MCF 10A (cell line): ENCODE measurements around the gene MYO1C. TPM values are rescaled to one million over a fixed set of nuclear protein-coding genes. Genes with fewer than 3 reads are reported as not detected.
A peak's percentile ranks its signal among the peaks of the same experiment; 100 is the strongest.

ENCODE experiments used
- BruUV-seq: library from RNA; stranded (reverse); fragments of 400-500 nt; replicated peaks from 2 replicates; lab custom pipeline; 2021; lab: Mats Ljungman, UMichigan
- CTCF ChIA-PET: fragments of 300-600 bp; sonication (Branson Sonifier 250); formaldehyde crosslinking; extraction: SDS; loops from one replicate; lab custom pipeline; 2021; ENCODE audit warnings: antibody characterized with exemption, inconsistent platforms; lab: Yijun Ruan, JAX
- POLR2A ChIA-PET: fragments of 300-600, 350-650 bp; sonication (Branson Sonifier 250); formaldehyde crosslinking; extraction: SDS; loops from one replicate; lab custom pipeline; 2020; ENCODE audit warnings: antibody characterized with exemption, inconsistent platforms; lab: Yijun Ruan, JAX
- DNase-seq: peaks from one replicate; pipeline ENCODE4 v3.0.0-alpha.2; 2018; ENCODE audit not compliant: unreplicated experiment
- H3K27ac Mint-ChIP-seq: one replicate; pipeline ENCODE4 v1.8.0; 2022; ENCODE audit warnings: mild to moderate bottlenecking, low read depth, mixed read lengths; ENCODE audit not compliant: unreplicated experiment
- H3K27me3 Mint-ChIP-seq: one replicate; pipeline ENCODE4 v1.8.0; 2022; ENCODE audit warnings: mixed read lengths; ENCODE audit not compliant: insufficient read depth, unreplicated experiment
- H3K36me3 Mint-ChIP-seq: one replicate; pipeline ENCODE4 v1.8.0; 2022; ENCODE audit warnings: mild to moderate bottlenecking, moderate library complexity, mixed read lengths; ENCODE audit not compliant: insufficient read depth, unreplicated experiment
- H3K4me1 Mint-ChIP-seq: one replicate; pipeline ENCODE4 v1.8.0; 2022; ENCODE audit warnings: mixed read lengths; ENCODE audit not compliant: insufficient read depth, unreplicated experiment
- H3K4me3 Mint-ChIP-seq: one replicate; pipeline ENCODE4 v1.8.0; 2022; ENCODE audit warnings: mild to moderate bottlenecking, moderate library complexity, mixed read lengths; ENCODE audit not compliant: unreplicated experiment
- H3K9me3 Mint-ChIP-seq: one replicate; pipeline ENCODE4 v1.8.0; 2022; ENCODE audit warnings: mixed read lengths; ENCODE audit not compliant: unreplicated experiment
- CTCF ChIP-seq: fragments of 200-600 bp; IDR thresholded peaks from one replicate; pipeline ENCODE4 v1.8.0; 2022; ENCODE audit warnings: antibody characterized with exemption, mild to moderate bottlenecking; ENCODE audit not compliant: unreplicated experiment
- intact Hi-C: fragments of 100-400 bp; cut with micrococcal nuclease; formaldehyde crosslinking; loops from 2 replicates; pipeline ENCODE4 v1.14.1; 2022
- total RNA-seq: library from RNA; stranded (reverse); gene quantifications from 2 replicates; pipeline ENCODE4 v1.2.3, GENCODE V29; 2022

Gene MYO1C
- total RNA-seq, 1 experiment from 2014 or later, result 216 TPM

GRCh38 chr17:1464186-1464585 is 28.3 kb downstream of the MYO1C start:
- TF ChIP-seq CTCF, result no peak
- Mint-ChIP-seq H3K36me3 (peaks cover 39% of the 10 kb centered on the region), H3K27ac (no peak overlapping the region), H3K4me1 (peaks cover 9% of the 10 kb centered on the region), H3K9me3 (no peaks in the 10 kb centered on the region), H3K4me3 (no peak overlapping the region), H3K27me3 (no peaks in the 10 kb centered on the region)
- no peak for DNase-seq
- intact Hi-C loops, result no loop called here
- POLR2A ChIA-PET, result interaction anchor here (0.7 to 1.5 kb wide), 2 partner anchors 22 to 37 kb away, joined by 3 read pairs; no protein-coding TSS in a partner anchor
- CTCF ChIA-PET, result no interaction called here
- no TSS peak for BruUV-seq

DNA sequence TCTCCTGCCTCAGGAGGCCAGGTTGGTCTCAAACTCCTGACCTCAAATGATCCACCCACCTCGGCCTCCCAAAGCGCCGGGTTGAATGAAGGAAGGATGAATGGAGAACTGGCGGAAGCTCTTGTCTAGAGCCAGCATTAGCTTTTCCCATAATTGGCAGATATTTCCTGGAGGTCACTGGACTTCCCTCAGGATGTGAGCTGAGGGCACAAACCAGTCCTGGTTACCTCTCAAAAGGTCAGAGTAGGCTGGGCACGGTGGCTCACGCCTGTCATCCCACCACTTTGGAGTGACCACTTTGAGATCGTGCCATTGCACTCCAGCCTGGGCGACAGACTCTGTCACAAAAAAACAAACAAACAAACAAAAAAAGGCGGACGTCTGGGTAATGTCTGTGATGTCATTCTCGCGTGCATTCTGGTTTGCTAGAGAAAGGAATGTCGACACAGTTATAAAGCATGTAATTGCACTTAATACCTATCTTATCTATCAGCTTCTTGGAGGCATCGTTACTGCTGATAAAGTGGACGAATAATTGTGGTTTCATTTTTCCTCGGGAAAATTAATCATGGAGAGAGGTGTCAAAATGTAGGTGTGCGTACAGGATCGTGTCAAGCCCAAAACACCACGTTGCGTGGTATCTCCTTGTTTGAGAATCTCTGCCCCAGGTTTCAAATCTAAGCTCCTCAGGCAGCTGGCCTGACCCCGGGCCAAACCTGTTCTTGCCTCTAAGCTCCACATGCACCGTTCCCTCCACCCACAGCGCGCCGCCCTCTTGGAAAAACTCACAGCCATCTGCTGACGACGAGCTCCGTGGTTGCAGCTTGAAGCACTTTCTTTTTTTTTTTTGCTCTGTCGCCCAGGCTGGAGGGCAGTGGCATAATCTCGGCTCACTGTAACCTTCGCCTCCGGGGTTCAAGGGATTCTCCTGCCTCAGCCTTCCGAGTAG is 30.0 kb downstream of the MYO1C start:
- H3K36me3 Mint-ChIP-seq, result peaks cover 32% of the 10 kb centered on the region
- peaks cover 9% of the 10 kb centered on the region for H3K4me1 Mint-ChIP-seq
- H3K9me3 Mint-ChIP-seq, result no peaks in the 10 kb centered on the region
- CTCF ChIA-PET, result interaction anchor here (0.5 to 1.7 kb wide), 4 partner anchors 10 to 154 kb away, joined by 3 to 7 read pairs (median 4); no protein-coding TSS in a partner anchor
- BruUV-seq, result no TSS peak
- POLR2A ChIA-PET, result interaction anchor here (0.6 to 1.9 kb wide), 6 partner anchors 14 to 54 kb away, joined by 3 to 8 read pairs (median 4); partner anchors contain the start of gene INPP5K
- intact Hi-C loops, result no loop called here
- H3K27ac Mint-ChIP-seq, result no peak overlapping the region
- no peak for TF ChIP-seq CTCF
- H3K27me3 Mint-ChIP-seq, result no peaks in the 10 kb centered on the region
- no peak overlapping the region for H3K4me3 Mint-ChIP-seq
- no peak for DNase-seq

DNA sequence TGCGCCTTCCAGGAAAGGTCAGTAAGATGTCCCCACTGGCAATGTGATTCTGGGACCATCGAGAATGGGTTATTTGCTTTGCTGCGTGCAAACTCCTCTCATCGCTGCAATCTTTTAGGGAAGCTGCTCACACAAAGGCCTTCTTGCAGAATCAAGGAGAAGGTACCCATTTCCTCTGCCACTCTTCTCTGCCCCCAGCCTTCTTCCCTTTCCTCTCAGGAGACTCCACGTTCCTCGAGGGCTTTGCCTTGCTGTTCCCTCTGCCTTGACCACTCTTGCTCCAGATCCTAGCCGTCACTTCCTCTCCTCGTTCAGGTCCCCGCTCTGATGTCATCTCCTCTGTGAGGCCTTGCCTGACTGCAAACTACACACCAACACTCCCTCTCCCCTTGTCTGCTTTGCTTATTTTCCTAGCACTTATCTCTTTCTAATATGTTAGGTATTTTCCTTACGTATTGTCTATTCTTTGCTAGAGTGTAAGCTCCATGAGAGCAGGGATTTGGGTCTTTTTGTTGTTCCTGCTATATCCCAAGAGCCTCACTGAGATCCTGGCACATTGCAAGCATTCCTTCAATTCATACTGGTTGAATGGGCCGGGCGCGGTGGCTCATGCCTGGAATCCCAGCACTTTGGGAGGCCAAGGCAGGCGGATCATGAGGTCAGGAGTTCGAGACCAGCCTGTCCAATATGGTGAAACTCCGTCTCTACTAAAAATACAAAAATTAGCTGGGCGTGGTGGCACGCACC is 31.1 kb downstream of the MYO1C start:
- ChIA-PET POLR2A (interaction anchor here (1.0 to 2.1 kb wide), 7 partner anchors 8 to 62 kb away, joined by 3 to 8 read pairs (median 4); partner anchors contain the start of genes INPP5K and YWHAE), CTCF (interaction anchor here (1.7 kb wide), 1 partner anchor 54 kb away, joined by 7 read pairs; no protein-coding TSS in a partner anchor)
- no peak overlapping the region for H3K4me3 Mint-ChIP-seq
- BruUV-seq, result no TSS peak
- peaks cover 26% of the 10 kb centered on the region for H3K36me3 Mint-ChIP-seq
- peak overlapping the region; percentile 59 for H3K27ac Mint-ChIP-seq
- H3K4me1 Mint-ChIP-seq, result peaks cover 9% of the 10 kb centered on the region
- no peaks in the 10 kb centered on the region for H3K9me3 Mint-ChIP-seq
- TF ChIP-seq CTCF, result no peak
- H3K27me3 Mint-ChIP-seq, result no peaks in the 10 kb centered on the region
- intact Hi-C loops, result no loop called here
- DNase-seq, result no peak
